HG02610 (cell line): Measurements from ENCODE around the gene TAGLN.
A peak's percentile ranks its signal among the peaks of the same experiment; 100 is the strongest.

Experiments used
- ATAC-seq: cut with Tn5 transposase; IDR thresholded peaks from one replicate; pipeline ENCODE4 v1.9.1; 2021; ENCODE audit warnings: mild to moderate bottlenecking, moderate library complexity; ENCODE audit not compliant: unreplicated experiment

The TAGLN gene

DNA sequence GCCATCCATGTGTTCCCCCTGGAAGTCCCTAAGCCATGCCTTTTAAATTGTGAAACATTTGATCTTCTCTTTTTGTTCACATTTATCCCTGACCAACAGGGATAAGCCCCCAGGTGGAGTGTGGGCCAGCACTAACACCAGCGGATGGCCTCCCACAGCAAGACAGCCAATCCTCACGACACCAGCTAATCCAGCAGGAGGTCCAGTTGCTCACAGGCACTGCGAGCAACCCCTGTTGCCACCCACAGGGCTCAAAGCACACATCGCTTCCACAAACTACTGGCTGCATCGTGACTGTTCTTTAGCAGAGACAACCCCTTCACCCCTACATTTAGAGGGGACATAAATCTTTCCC is 30.7 kb downstream of the TAGLN start:
- ATAC-seq, result no peak

DNA sequence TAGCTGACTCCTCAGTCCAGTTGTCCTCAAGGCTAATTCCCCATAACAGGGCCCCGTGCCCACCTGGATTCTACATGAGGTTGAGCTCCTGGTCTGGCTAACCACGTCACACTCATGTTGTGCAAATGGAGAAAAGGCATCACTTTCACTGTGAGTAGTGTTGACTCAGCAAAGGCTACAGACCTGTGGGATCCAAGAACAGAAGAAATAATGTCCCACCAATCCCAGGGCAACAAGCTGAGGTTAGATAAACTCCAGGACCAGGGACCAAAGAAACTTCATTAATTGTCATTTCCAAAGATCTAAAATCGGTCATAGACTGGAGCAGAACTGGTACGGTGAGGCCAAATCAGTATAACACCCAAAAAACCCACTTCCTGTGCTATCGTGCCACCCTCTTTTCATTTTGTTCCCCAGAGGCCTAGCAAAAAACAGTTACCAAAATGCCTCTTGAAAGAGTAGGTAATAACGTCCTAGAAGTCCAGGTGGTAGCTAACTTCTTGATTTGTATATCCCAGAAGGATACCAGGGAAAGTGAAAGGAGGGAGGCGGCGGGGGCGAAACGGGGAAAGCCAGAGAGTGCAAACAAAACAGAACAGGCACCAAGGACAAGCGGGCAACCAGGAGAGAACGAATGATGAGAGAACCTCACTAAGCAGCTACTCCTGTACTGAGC is 31.3 kb downstream of the TAGLN start:
- ATAC-seq, result peak; percentile 34

DNA sequence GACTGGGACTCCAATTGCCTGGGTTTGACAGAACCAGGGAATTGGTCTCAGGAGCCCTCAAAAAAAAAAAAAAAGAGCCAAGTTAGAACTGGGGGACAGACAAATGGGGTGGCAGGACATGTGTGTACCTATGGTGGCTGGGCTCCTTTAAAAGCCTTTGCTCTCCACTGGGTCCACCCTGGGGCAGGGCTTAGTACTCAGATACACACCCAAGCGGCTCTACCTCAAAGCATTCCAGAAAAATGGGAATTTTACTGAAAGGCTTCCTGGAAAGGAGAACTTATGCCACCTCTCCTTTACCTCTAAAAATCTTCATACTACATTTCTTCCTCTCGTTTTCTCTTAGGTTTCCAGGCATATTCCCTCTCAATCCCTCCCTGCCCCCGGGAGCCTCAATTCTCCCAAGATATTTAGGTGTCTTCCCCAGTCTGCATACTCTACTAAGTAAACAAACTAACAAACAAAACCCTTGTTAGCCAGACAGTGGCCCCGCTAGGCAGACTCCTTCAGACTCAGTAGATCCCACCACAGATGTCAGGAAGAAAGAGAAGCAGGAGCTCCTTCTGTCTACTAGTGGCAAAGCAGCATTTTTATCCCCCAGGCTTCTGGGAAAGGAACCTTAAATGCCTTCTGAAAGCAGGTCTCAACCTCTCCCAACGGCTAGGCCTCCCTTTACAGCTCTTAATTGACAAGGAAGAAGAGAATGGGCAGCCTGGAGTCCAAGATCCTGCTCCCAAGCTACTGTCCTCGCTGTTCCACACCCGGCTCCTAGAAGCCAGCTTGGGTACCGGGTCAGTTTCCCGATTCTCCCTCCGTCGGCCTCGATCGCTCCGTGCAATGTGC is 32.0 kb downstream of the TAGLN start:
- ATAC-seq, result no peak

DNA sequence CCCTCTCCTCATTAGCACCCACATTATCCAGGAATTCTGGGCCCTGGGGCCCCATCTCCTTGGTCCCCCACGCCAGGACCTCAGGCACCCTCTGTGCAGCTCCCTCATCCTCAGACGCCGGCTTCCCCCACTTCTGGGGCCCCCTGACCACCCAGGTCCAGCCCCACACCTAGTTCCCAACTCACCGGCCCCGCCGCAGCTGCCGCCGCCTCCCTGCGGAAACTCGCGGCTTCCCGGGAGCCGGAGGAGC is 32.6 kb downstream of the TAGLN start, which contains the start of gene PCSK7:
TSS of gene PCSK7 (minus strand) at position 232 of the 250 bp plus-strand sequence. CDS start 2,229 bp downstream, outside the sequence.
- ATAC-seq, result no peak

DNA sequence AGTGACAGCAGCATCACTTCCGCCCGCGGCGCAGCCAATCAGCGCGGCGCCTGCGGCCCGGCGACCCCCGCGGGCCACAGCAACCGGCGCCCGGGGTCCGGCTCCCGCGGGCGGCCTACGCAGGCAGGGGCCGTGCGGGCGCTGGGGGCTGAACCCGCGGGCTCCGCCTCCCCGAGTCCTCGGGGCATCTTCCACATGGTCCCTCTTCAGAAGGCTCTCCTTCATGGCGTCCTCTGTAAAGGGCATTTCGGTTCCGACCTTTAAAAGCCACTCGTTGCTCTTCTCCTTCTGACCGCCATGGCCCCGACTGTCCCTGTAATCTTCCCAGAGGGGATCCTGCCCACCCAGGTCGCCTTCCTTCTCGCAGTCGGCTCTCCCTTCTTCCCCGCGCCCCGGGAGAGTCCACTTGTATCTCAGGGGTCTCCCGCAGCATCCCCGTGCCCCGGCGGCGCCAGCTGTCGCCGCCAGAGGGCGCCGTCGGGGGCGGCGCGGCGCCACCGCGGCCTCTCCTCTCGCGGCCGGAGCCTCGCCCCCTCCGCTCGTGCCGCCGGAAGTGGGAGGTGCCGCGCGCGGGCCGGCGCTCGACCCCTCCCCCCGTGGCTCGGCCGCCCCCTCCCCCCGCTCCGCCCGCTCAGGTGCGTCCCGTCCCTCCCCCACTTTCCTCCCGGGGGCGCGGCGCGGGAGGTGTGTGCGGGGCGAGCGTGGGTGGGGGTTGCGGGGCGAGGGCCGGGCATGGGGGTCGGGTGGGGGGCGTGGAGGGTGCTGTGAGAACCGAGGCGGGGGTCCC is 33.1 kb downstream of the TAGLN start, which contains the start of gene RNF214:
TSS of gene RNF214 (plus strand) at position 580 of the 787 bp plus-strand sequence. CDS start 1,602 bp downstream, outside the sequence.
- ATAC-seq, result peak; percentile 65

DNA sequence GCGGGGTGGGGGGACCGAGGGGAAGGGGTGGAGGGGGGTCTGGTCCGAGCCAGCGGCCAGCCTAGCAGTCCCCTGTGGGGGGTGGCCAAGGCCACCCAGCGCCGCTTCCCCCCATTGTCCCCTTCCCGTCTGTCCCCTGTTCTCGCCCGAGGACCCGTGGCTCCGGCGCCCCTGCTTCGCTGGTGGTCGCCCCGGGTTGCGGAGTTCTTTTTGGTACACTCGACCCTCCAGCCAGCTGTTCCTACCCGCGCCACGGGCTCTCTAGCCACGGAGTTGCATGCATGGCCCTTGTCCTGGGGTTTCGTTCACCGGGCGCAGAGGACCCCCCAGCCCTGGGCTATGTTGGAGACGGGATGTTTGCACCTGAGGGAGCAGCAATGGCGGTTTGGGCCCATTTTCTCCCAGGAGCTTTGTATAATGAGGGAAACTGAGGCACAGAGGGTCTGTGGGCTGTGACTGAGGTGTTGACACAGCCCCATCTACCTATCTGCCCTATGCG is 33.8 kb downstream of the TAGLN start:
- no peak for ATAC-seq

DNA sequence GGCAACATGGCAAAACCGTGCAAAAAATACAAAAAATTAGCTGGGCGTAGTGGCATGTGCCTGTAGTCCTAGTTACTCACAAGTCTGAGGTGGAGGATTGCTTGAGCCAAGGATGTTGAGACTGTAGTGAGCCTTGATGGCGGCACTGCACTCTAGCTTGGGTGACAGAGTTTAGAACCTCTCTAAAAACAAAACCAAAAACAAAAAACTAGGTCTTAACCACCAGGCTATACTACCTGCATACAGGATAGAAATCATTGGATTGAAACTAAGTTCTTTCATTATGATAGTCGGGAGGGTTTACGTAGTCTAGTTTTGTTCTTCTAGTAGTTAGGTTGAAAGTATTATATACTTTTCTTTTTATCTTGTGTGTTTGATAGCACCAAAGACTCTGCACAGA is 39.1 kb downstream of the TAGLN start:
- ATAC-seq, result no peak

DNA sequence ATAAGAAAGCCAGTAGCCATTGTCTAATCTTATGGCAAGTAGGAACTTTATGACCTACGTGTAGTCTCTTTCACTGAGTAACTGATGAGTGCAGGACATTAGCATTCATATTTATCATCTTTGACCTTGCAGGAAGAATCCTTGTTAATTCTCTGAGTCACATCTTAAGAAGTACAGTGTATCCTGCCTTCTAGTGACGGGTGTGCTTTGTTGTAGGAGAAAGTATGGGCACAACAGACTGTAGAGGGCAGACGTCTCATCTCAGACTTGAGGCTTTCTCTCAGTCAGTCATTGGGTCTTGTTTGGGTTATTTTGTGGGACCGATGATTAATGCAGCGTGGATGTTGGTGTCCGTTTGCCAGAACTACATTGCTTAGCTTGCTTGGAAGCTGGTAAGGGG is 40.1 kb downstream of the TAGLN start:
- no peak for ATAC-seq

DNA sequence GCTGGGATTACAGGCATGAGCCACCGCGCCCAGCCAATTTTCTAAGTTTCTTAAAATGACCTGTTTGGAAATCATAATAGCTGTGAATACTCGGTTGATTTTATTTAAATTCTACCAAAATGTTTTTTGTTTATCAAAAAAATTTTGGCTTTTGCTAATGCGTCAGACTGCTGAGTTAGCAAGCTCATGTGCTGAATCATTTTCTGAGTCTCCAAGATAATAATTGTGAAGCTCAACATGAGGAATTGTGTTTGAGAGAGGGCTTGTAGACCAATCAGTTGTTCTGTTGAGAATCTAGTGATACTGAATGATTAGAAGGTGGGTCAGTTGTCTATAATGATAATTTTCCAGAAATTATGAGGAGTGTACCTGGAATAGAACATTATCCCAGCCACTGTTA is 49.2 kb downstream of the TAGLN start:
- ATAC-seq, result no peak

DNA sequence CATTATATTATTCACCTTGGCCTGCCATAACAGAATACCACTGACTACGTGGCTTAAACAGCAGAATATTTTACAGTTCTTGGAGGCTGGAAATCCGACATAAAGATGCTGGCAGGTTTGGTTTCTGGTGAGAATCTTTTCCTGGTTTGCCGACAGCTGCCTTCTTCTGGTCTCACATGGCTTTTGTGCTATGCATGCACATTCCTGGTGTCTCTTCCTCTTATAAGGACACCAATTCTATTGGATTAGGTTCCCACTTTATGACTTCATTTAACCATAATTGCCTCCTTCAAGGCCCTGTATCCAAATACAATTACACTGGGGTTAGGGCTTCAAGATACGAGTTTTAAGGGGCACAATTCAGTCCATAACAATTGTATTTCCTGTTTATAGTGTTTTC is 50.4 kb downstream of the TAGLN start:
- no peak for ATAC-seq

DNA sequence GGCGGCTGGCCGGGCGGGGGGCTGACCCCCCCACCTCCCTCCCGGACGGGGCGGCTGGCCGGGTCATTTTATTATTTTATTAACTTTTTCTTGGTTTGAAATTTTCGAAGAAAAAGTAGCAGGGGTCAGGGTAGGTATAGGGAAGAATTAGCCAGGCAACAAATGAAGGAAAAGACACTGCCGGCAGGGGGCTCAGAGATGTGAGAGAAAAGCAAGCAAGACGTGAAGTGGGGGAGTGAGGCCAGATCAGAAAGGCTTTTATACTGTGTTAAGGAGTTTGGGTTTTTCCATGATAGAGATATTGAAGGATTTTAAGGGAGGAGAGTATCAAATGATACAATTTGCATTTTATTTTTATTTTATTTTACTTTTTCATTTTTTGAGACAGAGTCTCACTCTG is 52.3 kb downstream of the TAGLN start:
- no peak for ATAC-seq

DNA sequence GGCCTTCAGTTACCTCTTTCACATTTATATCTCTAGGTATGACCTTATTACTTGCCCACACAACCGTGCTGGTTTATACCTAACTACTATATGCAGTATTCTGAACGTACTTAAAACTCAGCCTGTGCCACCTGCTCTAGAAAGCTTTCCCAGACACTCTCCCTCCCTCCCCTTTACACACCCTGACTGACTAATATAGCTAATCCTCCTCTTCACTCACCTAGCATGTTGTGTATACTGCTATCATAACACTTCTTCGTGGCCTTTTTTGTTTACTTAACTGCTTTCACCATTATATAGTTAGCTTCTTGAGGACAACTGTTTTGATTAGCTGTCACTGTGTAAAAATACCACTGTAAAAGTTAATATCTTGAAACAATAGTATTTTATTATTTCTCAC is 56.8 kb downstream of the TAGLN start:
- ATAC-seq, result no peak

DNA sequence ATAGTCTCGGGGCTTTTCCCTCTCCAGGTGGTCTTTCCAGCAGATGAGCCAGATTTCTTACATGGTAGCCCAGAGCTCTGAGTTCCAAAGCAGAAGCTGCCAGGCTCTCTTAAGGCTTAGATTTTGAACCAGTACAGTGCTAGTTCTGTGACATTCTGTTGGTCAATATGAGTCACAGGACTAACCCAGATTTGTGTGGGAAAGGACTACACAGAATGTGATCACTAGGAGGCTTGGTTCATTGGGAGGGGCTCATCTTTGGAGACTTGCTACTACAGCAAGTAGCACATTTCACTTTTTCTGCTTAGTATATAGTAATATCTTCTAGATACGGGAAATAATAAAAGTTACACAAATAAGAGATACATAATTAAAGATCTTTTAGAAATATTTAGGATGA is 57.4 kb downstream of the TAGLN start:
- no peak for ATAC-seq
